HAP-1 (cell line): ENCODE measurements around the gene FAM107B.
"Not testable (repeated sequence)": the region's sequence is repeated elsewhere in the genome, so short reads cannot be mapped to it uniquely, and the experiment has no call there.

Experiments used
- DNase-seq, 2 experiments: peaks; one replicate each; pipeline ENCODE4 v3.0.0-alpha.2; 2016 to 2020; ENCODE audit warnings: low spot score in 2 of 2
- H3K27me3 ChIP-seq: fragments of 250-450 bp; sonication (Bioruptor Pico); 2 replicates; pipeline ENCODE4 v1.5.1; 2020; ENCODE audit warnings: low read depth, mild to moderate bottlenecking, moderate library complexity
- H3K36me3 ChIP-seq: fragments of 250-450 bp; sonication (Bioruptor Pico); replicated peaks from 2 replicates; pipeline ENCODE4 v1.5.1; 2020; ENCODE audit warnings: mild to moderate bottlenecking
- H3K4me1 ChIP-seq: fragments of 250-450 bp; sonication (Bioruptor Pico); 2 replicates; pipeline ENCODE4 v1.5.1; 2020; ENCODE audit warnings: mild to moderate bottlenecking
- H3K4me3 ChIP-seq: fragments of 250-450 bp; sonication (Bioruptor Pico); 2 replicates; pipeline ENCODE4 v1.5.1; 2020; ENCODE audit warnings: mild to moderate bottlenecking, moderate library complexity
- H3K9me3 ChIP-seq: fragments of 250-450 bp; sonication (Bioruptor Pico); 2 replicates; pipeline ENCODE4 v1.5.1; 2020; ENCODE audit warnings: mild to moderate bottlenecking, moderate library complexity
- in situ Hi-C: fragments of 300-500 bp; cut with MboI; formaldehyde crosslinking; loops from 3 replicates; pipeline ENCODE4 v1.14.3; 2020; ENCODE audit warnings: low sequenced_read_pairs, inconsistent platforms, mixed read lengths

FAM107B gene

GRCh38 chr10:14667280-14667679 lies 107.4 kb downstream of the FAM107B start:
- no peaks in the 10 kb centered on the region for H3K36me3 ChIP-seq
- peaks cover 12% of the 10 kb centered on the region for H3K27me3 ChIP-seq
- no peaks in the 10 kb centered on the region; the same call in 1 of the 2 replicates for H3K9me3 ChIP-seq
- H3K4me3 ChIP-seq: no peak overlapping the region
- in situ Hi-C loops: no loop called here
- H3K4me1 ChIP-seq: no peaks in the 10 kb centered on the region
- no peak for DNase-seq

- no peaks in the 10 kb centered on the region; the same call in 1 of the 2 replicates for H3K9me3 ChIP-seq
- no peaks in the 10 kb centered on the region for H3K36me3 ChIP-seq
- H3K4me1 ChIP-seq: no peaks in the 10 kb centered on the region
- no peak overlapping the region for H3K4me3 ChIP-seq
- DNase-seq: no peak
- peaks cover 11% of the 10 kb centered on the region; the same call in 1 of the 2 replicates for H3K27me3 ChIP-seq
- in situ Hi-C loops: no loop called here
Measured at GRCh38 chr10:14665865-14666857, 108.5 kb downstream of the FAM107B start.

- H3K4me1 ChIP-seq: no peaks in the 10 kb centered on the region
- in situ Hi-C loops: no loop called here
- no peaks in the 10 kb centered on the region for H3K36me3 ChIP-seq
- H3K9me3 ChIP-seq: no peaks in the 10 kb centered on the region; the same call in 1 of the 2 replicates
- no peak overlapping the region for H3K4me3 ChIP-seq
- DNase-seq: no peak
- peaks cover 11% of the 10 kb centered on the region; the same call in 1 of the 2 replicates for H3K27me3 ChIP-seq
Measured at GRCh38 chr10:14665304-14665703, 109.4 kb downstream of the FAM107B start.

GRCh38 chr10:14664345-14664744 lies 110.4 kb downstream of the FAM107B start:
- in situ Hi-C loops: no loop called here
- no peaks in the 10 kb centered on the region; the same call in 1 of the 2 replicates for H3K9me3 ChIP-seq
- no peaks in the 10 kb centered on the region for H3K4me1 ChIP-seq

GRCh38 chr10:14661818-14662217 lies 112.9 kb downstream of the FAM107B start:
- no peaks in the 10 kb centered on the region; the same call in 1 of the 2 replicates for H3K9me3 ChIP-seq
- no peak overlapping the region for H3K4me3 ChIP-seq
- H3K27me3 ChIP-seq: no peaks in the 10 kb centered on the region; the same call in 1 of the 2 replicates
- DNase-seq: no peak
- H3K36me3 ChIP-seq: no peaks in the 10 kb centered on the region
- H3K4me1 ChIP-seq: no peaks in the 10 kb centered on the region
- in situ Hi-C loops: no loop called here

More at GRCh38 chr10:14664345-14664744, 110.4 kb downstream of the FAM107B start:
- H3K27me3 ChIP-seq: peaks cover 7% of the 10 kb centered on the region; the same call in 1 of the 2 replicates
- H3K4me3 ChIP-seq: no peak overlapping the region
- no peaks in the 10 kb centered on the region for H3K36me3 ChIP-seq
- DNase-seq: no peak

GRCh38 chr10:14660831-14661230 lies 113.9 kb downstream of the FAM107B start:
- no peaks in the 10 kb centered on the region for H3K27me3 ChIP-seq
- in situ Hi-C loops: no loop called here
- H3K9me3 ChIP-seq: no peaks in the 10 kb centered on the region; the same call in 1 of the 2 replicates
- H3K4me1 ChIP-seq: no peaks in the 10 kb centered on the region
- H3K4me3 ChIP-seq: no peak overlapping the region
- no peaks in the 10 kb centered on the region for H3K36me3 ChIP-seq
- DNase-seq: no peak

GRCh38 chr10:14659626-14660196 lies 115.0 kb downstream of the FAM107B start:
- no peak for DNase-seq
- in situ Hi-C loops: no loop called here
- Histone ChIP-seq H3K4me1 (no peaks in the 10 kb centered on the region), H3K36me3 (no peaks in the 10 kb centered on the region), H3K27me3 (peaks cover 4% of the 10 kb centered on the region; the same call in 1 of the 2 replicates), H3K4me3 (no peak overlapping the region), H3K9me3 (no peaks in the 10 kb centered on the region)

GRCh38 chr10:14659137-14659536 lies 115.6 kb downstream of the FAM107B start:
- H3K36me3 ChIP-seq, H3K27me3 ChIP-seq, H3K4me1 ChIP-seq, H3K4me3 ChIP-seq, H3K9me3 ChIP-seq, in situ Hi-C loops, DNase-seq: not testable (repeated sequence)

- no peak for DNase-seq
- in situ Hi-C loops: no loop called here
- no peaks in the 10 kb centered on the region for H3K36me3 ChIP-seq
- H3K27me3 ChIP-seq: peaks cover 4% of the 10 kb centered on the region; the same call in 1 of the 2 replicates
- no peak overlapping the region for H3K4me3 ChIP-seq
- H3K9me3 ChIP-seq: no peaks in the 10 kb centered on the region
- no peaks in the 10 kb centered on the region for H3K4me1 ChIP-seq
Measured at GRCh38 chr10:14658331-14659127, 116.2 kb downstream of the FAM107B start.

- Histone ChIP-seq H3K4me3 (no peak overlapping the region), H3K27me3 (peaks cover 4% of the 10 kb centered on the region; the same call in 1 of the 2 replicates), H3K4me1 (no peaks in the 10 kb centered on the region), H3K9me3 (no peaks in the 10 kb centered on the region), H3K36me3 (no peaks in the 10 kb centered on the region)
- no peak for DNase-seq
- in situ Hi-C loops: no loop called here
Measured at GRCh38 chr10:14656052-14656730, 118.5 kb downstream of the FAM107B start.

GRCh38 chr10:14654821-14655382 lies 119.8 kb downstream of the FAM107B start:
- Histone ChIP-seq H3K36me3 (no peaks in the 10 kb centered on the region), H3K27me3 (peaks cover 4% of the 10 kb centered on the region; the same call in 1 of the 2 replicates), H3K4me3 (no peak overlapping the region), H3K4me1 (no peaks in the 10 kb centered on the region), H3K9me3 (no peaks in the 10 kb centered on the region)
- DNase-seq: no peak
- in situ Hi-C loops: no loop called here

GRCh38 chr10:14653271-14654161 lies 121.2 kb downstream of the FAM107B start:
- H3K27me3 ChIP-seq: peaks cover 4% of the 10 kb centered on the region; the same call in 1 of the 2 replicates
- no peak overlapping the region for H3K4me3 ChIP-seq
- DNase-seq: no peak
- peaks cover 3% of the 10 kb centered on the region for H3K4me1 ChIP-seq
- in situ Hi-C loops: no loop called here
- no peaks in the 10 kb centered on the region for H3K9me3 ChIP-seq
- H3K36me3 ChIP-seq: no peaks in the 10 kb centered on the region
